ENCODE data around the gene ACP5. TPM values are rescaled to one million over a fixed set of nuclear protein-coding genes. Genes with fewer than 3 reads are reported as not detected.
A peak's percentile ranks its signal among the peaks of the same experiment; 100 is the strongest.

ACP5 gene
- total RNA-seq, 2 experiments from 2014 or later, result 21.3 to 21.4 TPM

DNA sequence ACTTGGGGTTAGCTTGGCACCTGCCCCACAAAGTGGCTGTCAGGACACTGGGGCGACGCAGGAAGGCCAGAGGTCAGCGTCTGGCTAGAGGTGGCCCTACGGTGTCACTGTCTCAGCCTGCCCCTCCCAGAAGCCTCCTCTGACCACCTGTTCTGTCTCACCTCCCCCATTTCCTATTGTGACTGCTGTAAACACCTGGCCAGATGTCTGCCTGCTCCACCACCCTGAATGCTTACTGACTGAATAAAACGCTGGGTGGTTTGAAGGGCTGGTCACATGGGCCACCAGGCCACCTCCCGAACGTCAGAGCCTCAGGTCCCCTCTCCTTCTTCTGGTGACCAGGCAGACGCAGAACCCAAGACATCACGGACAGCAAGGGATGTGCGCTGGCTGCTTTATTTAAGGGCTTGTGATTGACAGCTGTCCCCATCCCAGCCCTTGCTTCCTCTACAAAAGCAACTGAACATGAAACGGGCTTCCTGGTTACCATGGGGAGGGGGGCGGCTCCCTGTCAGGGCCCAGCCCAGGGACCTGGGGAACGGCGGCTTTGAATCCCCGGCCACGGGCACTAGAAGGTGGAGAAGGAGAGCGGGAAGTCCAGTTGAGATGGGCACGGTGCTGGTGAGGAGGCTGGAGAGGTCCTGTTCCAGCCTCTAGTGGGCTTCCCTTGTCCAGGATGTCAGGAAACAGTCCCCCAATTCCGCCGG, 24.6 kb downstream of the ACP5 start:
- Mint-ChIP-seq H3K4me1 (peaks cover 29% of the 10 kb centered on the region), H3K27me3 (no peaks in the 10 kb centered on the region), H3K36me3 (ENCODE audit: low read depth) (peaks cover 22% of the 10 kb centered on the region), H3K27ac (no peak overlapping the region), H3K9me3 (no peaks in the 10 kb centered on the region), H3K4me3 (no peak overlapping the region)
- DNase-seq, result no peak
- ChIA-PET POLR2A (no interaction called here), CTCF (no interaction called here)

DNA sequence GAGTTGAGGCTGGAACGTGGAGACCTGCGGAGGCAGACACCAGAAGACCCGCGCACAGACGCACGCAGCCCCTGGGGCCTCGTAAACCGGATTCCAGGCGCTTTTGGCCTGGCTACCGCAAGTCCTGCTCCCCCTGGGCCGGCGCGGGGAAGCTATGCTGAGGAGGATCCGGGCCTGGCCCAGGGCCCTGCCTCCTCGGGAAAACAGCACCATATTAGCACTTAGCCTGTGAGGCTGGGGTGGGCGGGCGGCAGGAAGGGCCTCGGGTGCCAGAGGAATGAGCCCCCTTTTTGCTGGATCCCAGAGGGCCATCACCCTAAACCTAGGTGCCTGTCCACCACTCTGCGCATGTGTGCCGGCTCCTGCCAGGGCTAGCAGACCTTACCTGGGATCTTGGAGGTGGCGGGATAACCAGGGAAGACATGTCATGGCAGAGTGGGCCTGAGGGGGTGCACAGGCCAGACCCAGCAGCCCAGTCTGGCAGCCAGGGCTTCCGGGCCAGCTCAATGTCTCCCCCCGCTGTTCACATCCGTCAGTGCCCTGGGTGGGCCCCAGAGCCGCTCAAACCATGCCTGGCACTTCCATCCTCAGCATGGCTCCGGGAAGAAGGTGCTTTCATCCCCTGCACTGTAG, 25.7 kb downstream of the ACP5 start:
- Mint-ChIP-seq H3K27ac (no peak overlapping the region), H3K27me3 (no peaks in the 10 kb centered on the region), H3K4me3 (no peak overlapping the region), H3K9me3 (no peaks in the 10 kb centered on the region), H3K36me3 (ENCODE audit: low read depth) (peaks cover 19% of the 10 kb centered on the region), H3K4me1 (peaks cover 20% of the 10 kb centered on the region)
- ChIA-PET CTCF (interaction anchor here (0.5 to 0.6 kb wide), 2 partner anchors 62 to 202 kb away, joined by 3 to 5 read pairs; no protein-coding TSS in a partner anchor), POLR2A (no interaction called here)
- no peak for DNase-seq

DNA sequence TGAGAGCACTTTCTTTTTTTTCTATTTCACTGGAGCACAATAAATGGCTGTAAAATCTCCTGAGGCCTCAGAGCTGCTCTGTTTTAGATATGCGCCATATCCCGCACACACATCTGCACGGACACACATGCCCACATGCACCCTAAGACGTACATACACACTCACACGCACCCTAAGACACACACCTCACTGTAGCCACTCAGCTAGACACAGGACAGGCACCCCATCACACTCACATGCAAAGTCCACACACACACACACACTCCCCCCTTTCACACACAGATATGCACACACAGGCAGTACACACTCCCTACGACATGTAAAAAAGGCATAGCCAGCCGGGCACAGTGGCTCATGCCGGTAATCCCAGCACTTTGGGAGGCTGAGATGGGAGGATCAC, 27.2 kb downstream of the ACP5 start:
- H3K27me3 Mint-ChIP-seq, result no peaks in the 10 kb centered on the region
- peaks cover 12% of the 10 kb centered on the region for H3K36me3 Mint-ChIP-seq (ENCODE audit: low read depth)
- H3K9me3 Mint-ChIP-seq, result no peaks in the 10 kb centered on the region
- ChIA-PET POLR2A (no interaction called here), CTCF (interaction anchor here (0.6 kb wide), 1 partner anchor 32 kb away, joined by 3 read pairs; no protein-coding TSS in a partner anchor)
- no peak overlapping the region for H3K4me3 Mint-ChIP-seq
- H3K4me1 Mint-ChIP-seq, result peaks cover 16% of the 10 kb centered on the region
- DNase-seq, result no peak
- no peak overlapping the region for H3K27ac Mint-ChIP-seq

DNA sequence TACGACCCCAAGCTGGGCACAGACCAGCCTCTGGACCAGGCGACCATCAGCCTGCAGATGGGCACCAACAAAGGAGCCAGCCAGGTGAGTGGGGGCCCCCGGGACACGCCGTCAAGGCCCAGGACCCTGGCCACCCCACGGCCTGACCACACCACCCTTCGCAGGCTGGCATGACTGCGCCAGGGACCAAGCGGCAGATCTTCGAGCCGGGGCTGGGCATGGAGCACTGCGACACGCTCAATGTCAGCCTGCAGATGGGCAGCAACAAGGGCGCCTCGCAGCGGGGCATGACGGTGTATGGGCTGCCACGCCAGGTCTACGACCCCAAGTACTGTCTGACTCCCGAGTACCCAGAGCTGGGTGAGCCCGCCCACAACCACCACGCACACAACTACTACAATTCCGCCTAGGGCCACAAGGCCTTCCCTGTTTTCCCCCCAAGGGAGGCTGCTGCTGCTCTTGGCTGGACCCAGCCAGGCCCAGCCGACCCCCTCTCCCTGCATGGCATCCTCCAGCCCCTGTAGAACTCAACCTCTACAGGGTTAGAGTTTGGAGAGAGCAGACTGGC, 28.0 kb downstream of the ACP5 start:
- ChIA-PET POLR2A (no interaction called here), CTCF (interaction anchor here (0.8 kb wide), 1 partner anchor 13 kb away, joined by 3 read pairs; no protein-coding TSS in a partner anchor)
- Mint-ChIP-seq H3K36me3 (ENCODE audit: low read depth) (peaks cover 11% of the 10 kb centered on the region), H3K4me3 (no peak overlapping the region), H3K27ac (no peak overlapping the region), H3K9me3 (no peaks in the 10 kb centered on the region), H3K4me1 (peaks cover 14% of the 10 kb centered on the region), H3K27me3 (no peaks in the 10 kb centered on the region)
- no peak for DNase-seq

DNA sequence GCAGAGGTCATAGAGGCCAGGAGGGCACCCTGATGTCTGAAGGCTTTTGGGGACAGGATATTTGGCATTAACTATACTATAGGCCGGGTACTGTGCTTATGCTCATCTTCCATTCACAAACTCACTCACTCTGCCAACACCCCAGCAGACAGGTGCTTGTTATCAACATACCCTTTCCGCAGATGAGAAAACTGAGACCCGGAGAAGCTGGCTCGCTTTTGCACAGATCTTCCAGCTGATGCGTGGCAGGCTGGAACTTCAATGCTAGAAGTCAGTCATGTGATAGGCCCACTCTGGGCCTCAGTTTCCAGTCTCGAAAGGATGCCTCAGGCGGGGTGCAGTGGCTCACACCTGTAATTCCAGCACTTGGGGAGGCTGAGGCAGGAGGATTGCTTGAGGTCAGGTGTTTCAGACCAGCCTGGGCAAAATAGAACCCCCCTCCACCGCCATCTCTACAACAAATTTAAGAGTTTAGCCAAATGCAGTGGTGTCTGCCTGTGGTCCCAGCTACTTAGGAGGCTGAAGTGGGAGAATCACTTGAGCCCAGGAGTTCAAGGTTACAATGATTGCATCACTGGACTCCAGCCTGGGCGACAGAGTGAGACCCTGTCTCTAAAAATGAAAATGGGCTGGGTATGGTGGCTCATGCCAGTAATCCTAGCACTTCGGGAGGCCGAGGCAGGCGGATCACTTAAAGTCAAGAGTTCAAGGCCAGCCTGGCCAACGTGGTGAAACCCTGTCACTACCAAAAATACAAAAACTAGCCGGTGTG, 29.3 kb downstream of the ACP5 start:
- POLR2A ChIA-PET, result no interaction called here
- no peaks in the 10 kb centered on the region for H3K9me3 Mint-ChIP-seq
- no peak overlapping the region for H3K27ac Mint-ChIP-seq
- CTCF ChIA-PET, result interaction anchor here (0.8 kb wide), 1 partner anchor 12 kb away, joined by 3 read pairs; no protein-coding TSS in a partner anchor
- peaks cover 3% of the 10 kb centered on the region for H3K4me1 Mint-ChIP-seq
- H3K36me3 Mint-ChIP-seq (ENCODE audit: low read depth), result peaks cover 6% of the 10 kb centered on the region
- peaks cover 5% of the 10 kb centered on the region for H3K27me3 Mint-ChIP-seq
- no peak for DNase-seq
- no peak overlapping the region for H3K4me3 Mint-ChIP-seq

DNA sequence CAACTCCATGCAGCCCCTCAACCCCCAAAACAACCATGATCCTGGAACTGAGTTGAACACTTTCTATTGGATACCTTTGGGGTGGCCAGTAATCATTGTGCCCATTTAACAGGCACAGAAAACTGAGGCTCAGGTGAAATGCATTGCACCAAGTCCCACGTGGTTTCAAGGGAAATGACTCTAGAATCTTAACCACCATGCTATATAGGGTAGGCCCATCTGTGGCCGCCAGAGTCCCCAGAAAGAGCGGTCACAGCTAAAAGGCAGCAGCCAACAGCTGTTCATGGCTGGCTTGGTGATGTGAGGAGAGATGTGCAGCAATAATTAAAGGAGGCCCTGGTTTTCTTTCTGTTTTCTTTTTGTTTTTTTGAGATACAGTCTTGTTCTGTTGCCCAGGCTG, 36.2 kb downstream of the ACP5 start:
- H3K36me3 Mint-ChIP-seq (ENCODE audit: low read depth), result no peaks in the 10 kb centered on the region
- H3K4me1 Mint-ChIP-seq, result peaks cover 5% of the 10 kb centered on the region
- no peak for DNase-seq
- no peak overlapping the region for H3K27ac Mint-ChIP-seq
- ChIA-PET POLR2A (interaction anchor here (0.8 kb wide), 1 partner anchor 34 kb away, joined by 3 read pairs; no protein-coding TSS in a partner anchor), CTCF (no interaction called here)
- no peak overlapping the region for H3K4me3 Mint-ChIP-seq
- H3K27me3 Mint-ChIP-seq, result peaks cover 27% of the 10 kb centered on the region
- H3K9me3 Mint-ChIP-seq, result no peaks in the 10 kb centered on the region

DNA sequence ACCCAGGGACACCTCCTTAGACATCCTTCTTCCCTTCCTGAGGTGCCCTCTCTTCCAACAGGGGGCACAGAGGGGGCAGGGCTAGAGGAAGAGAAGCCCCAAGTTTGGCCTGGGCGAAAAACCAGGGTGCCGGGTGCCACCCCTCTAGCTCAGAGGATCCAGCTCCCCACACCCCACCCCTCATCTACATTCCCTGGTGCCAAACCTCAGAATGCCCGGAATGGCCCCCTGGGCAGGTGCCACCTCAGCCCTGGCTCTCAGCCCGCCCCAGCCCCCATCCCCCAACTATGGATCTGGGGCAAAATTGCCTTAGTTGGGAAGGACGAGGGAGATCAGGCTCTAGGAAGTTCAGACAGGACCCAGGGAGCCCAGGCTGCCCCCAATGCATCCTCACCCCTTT, 36.8 kb downstream of the ACP5 start:
- Mint-ChIP-seq H3K27me3 (peaks cover 27% of the 10 kb centered on the region), H3K9me3 (no peaks in the 10 kb centered on the region), H3K4me3 (no peak overlapping the region), H3K4me1 (peaks cover 3% of the 10 kb centered on the region), H3K27ac (no peak overlapping the region), H3K36me3 (ENCODE audit: low read depth) (no peaks in the 10 kb centered on the region)
- DNase-seq, result no peak
- ChIA-PET CTCF (no interaction called here), POLR2A (no interaction called here)

DNA sequence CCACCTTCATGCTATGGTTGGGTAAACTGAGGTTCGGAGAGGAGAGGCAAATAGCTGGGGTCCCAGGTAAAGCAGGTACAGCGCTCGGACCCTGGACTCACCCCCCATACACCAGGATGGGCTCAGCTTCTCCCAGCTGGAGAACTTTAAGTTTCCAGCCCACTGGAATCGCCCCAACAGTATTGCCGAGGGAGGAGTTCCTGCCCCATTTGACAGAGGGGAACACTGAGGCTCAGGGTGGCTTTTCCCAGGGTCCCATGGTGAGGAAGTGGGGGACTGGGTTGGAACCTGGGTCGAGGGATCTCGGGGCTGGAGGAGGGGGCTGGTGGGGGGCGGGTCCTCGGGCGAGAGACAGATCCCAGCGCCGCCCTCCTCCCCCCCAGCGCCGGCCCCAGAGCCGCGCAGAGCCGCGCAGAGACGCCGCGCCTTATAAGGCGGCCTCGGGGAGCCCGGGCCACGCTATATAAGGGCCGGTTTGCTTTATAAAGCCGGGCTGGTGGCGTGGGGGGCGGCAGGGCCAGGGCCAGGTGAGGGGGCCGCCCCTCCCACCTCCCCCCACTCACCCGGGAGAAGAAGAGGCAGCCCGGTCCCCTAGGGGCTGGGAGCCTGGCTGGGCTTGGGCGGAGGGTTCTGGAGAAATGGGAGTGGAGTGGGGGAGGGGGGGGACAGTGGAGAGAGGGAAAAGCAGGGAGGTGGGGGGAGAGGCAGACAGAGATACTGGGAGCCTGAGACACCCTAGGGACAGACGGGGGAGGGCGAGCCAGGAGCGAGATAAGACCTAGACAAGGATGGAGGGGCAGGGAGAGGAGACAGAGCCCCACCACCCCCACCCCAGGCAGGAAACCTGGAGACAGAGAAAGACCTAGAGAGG, 37.7 kb downstream of the ACP5 start:
- Mint-ChIP-seq H3K27me3 (peaks cover 27% of the 10 kb centered on the region), H3K4me1 (peaks cover 8% of the 10 kb centered on the region), H3K36me3 (ENCODE audit: low read depth) (no peaks in the 10 kb centered on the region), H3K9me3 (no peaks in the 10 kb centered on the region), H3K27ac (no peak overlapping the region), H3K4me3 (no peak overlapping the region)
- no peak for DNase-seq
- ChIA-PET CTCF (interaction anchor here (0.6 kb wide), 1 partner anchor 41 kb away, joined by 4 read pairs; no protein-coding TSS in a partner anchor), POLR2A (no interaction called here)

DNA sequence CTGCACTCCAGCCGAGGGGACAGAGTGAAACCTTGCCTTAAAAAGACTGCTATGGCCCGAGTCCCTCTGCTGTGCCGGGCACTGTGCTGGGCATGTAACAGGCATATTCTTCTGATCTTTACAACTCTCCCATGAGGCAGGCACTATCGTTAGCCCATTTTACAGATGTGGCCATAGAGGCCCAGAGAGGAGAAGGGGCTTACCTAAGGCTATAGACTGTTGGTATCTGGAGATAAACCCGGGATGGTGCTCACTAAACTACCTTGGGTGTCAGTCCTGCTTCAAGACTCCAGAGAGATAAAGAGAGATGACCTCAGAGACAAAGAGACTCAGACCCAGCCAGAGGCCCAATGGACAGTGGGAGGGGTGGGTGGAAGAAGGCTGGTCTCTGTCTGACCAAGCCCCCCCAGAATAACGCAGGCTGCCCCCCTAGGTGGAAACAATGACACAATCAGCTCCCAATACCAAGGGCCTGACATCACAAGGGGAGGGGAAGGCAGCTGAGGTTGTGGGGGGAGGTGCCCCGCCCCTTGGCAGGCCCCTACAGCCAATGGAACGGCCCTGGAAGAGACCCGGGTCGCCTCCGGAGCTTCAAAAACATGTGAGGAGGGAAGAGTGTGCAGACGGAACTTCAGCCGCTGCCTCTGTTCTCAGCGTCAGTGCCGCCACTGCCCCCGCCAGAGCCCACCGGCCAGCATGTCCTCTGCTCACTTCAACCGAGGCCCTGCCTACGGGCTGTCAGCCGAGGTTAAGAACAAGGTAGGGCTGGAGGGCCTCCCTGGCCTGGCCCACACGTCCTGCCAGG, 39.0 kb downstream of the ACP5 start, which contains the start of gene CNN1:
Gene CNN1, plus strand, starts transcription at position 620 of the 805 bp plus-strand sequence. Its CDS starts 77 bp downstream, at position 697.
- Mint-ChIP-seq H3K9me3 (no peaks in the 10 kb centered on the region), H3K27ac (no peak within 1 kb of the TSS), H3K4me1 (peaks cover 10% of the 10 kb centered on the region), H3K27me3 (peaks cover 22% of the 10 kb centered on the region), H3K36me3 (ENCODE audit: low read depth) (no peaks in the 10 kb centered on the region), H3K4me3 (no peak within 1 kb of the TSS)
- CTCF ChIA-PET, result no interaction called here
- no peak for DNase-seq
- POLR2A ChIA-PET, result no interaction called here

DNA sequence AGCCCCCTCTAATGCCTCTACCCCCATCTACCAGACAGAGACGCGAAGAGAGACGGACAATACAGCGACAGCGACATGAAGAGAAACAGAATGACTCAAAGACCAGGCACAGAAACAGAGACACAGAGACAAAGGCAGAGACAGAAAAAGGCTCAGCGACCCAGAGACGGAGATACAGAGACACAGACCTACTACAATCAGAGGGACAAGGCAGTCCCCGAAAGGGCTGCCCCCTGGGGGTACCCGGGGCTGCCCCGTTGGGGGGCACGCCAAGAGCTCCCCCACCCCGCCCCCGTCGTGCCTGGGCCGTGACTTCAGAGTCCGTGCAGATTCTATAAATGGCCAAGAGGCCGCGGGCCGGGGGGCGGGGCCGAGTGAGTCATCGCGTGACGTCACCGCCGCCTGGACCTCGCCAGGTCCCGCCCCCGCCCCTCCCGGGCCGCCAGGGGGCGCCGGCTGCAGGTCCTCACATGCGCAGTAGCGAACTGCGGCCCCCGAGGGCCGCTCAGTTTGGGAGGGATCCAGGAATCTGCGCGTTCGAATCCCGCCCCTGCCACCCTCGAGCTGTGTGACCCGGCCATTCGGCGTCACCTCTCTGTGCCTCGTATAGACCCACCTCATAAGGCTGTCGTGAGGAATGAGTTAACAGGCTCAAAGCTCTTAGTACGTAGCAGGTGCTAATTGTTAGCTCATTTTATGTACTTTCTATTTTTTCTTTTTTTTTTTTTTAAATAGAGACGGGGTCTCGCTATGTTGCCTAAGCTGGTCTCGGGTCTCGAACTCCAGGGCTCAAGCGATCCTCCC, 41.5 kb downstream of the ACP5 start:
- CTCF ChIA-PET, result interaction anchor here (0.5 to 2.0 kb wide), 24 partner anchors 8 to 1443 kb away, joined by 3 to 20 read pairs (median 4); partner anchors contain the start of genes ELOF1, SWSAP1 and ZNF653
- peaks cover 14% of the 10 kb centered on the region for H3K4me1 Mint-ChIP-seq
- no peak overlapping the region for H3K27ac Mint-ChIP-seq
- H3K4me3 Mint-ChIP-seq, result peak overlapping the region; percentile 24
- H3K36me3 Mint-ChIP-seq (ENCODE audit: low read depth), result no peaks in the 10 kb centered on the region
- peaks cover 20% of the 10 kb centered on the region for H3K27me3 Mint-ChIP-seq
- DNase-seq, result peak; percentile 88
- POLR2A ChIA-PET, result interaction anchor here (1.1 to 1.2 kb wide), 2 partner anchors 23 to 153 kb away, joined by 3 read pairs; partner anchors contain the start of gene ELOF1
- no peaks in the 10 kb centered on the region for H3K9me3 Mint-ChIP-seq

DNA sequence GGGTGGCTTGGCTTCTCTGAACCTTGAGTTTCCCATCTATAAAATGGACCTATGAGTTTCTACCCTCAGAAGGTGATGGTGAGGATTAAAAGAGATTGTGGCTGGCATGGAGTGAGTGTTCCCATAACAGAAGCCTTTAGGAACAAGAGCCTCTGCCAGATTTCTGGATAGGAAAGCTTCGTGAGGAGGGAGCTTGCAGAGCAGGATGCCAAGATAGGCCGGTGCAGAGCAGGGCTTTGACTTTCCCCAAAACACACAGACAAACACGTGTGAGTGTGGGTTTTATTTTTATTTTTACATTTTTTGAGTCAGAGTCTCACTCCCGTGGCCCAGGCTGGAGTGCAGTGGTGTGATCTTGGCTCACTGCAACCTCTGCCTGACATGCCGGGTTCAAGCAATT, 42.5 kb downstream of the ACP5 start:
- Mint-ChIP-seq H3K4me1 (peaks cover 16% of the 10 kb centered on the region), H3K4me3 (no peak overlapping the region), H3K9me3 (no peaks in the 10 kb centered on the region), H3K27ac (no peak overlapping the region), H3K36me3 (ENCODE audit: low read depth) (no peaks in the 10 kb centered on the region), H3K27me3 (peaks cover 16% of the 10 kb centered on the region)
- ChIA-PET POLR2A (no interaction called here), CTCF (no interaction called here)
- no peak for DNase-seq

Measured in activated CD4-positive, alpha-beta memory T cell treated with anti-CD3 and anti-CD28 coated beads, Interleukin-2, amount 10 ng/mL, durations not matched to agents 7 days and 5 days (primary cell).